ENCODE data around the gene OPN1LW.
"Not testable (repeated sequence)": the region's sequence is repeated elsewhere in the genome, so short reads cannot be mapped to it uniquely, and the experiment has no call there.

OPN1LW gene

GRCh38 chrX:154142950-154143745 lies 895 bp upstream of the OPN1LW start:
- no peaks in the 10 kb centered on the region for H3K4me1 ChIP-seq (ENCODE audit: control insufficient read depth, low read depth, low read length)
- WGBS (ENCODE audit: extremely low coverage, insufficient coverage, low lambda C conversion rate) = no CpG with 5 or more reads among the region's 23 CpGs

GRCh38 chrX:154151030-154151429 lies 7.0 kb downstream of the OPN1LW start:
- not testable (repeated sequence) for H3K18ac ChIP-seq (ENCODE audit: low read length); H3K27me3 ChIP-seq (ENCODE audit: insufficient read depth, low read length, poor library complexity); H3K36me3 ChIP-seq (ENCODE audit: control insufficient read depth, insufficient read depth, low read length); DNase-seq; H2BK5ac ChIP-seq (ENCODE audit: low read length); H3K23ac ChIP-seq (ENCODE audit: low read length); H3K9ac ChIP-seq (ENCODE audit: low read length); H4K8ac ChIP-seq (ENCODE audit: low read depth, low read length); H2BK120ac ChIP-seq (ENCODE audit: low read depth, low read length); H3K4me1 ChIP-seq (ENCODE audit: control insufficient read depth, low read depth, low read length); H3K4ac ChIP-seq (ENCODE audit: low read depth, low read length); H4K5ac ChIP-seq (ENCODE audit: low read length); H3K4me2 ChIP-seq (ENCODE audit: low read length); H3K4me3 ChIP-seq (ENCODE audit: low read length); H3K79me2 ChIP-seq (ENCODE audit: control insufficient read depth, insufficient read depth, low read length); H3K79me1 ChIP-seq (ENCODE audit: low read length); H3K27ac ChIP-seq (ENCODE audit: low read depth, low read length); H2AK5ac ChIP-seq (ENCODE audit: low read length); H2BK15ac ChIP-seq (replicated peaks; ENCODE audit: low read depth); H3K56ac ChIP-seq (ENCODE audit: low read length)
- no CpG with 5 or more reads among the region's 6 CpGs for WGBS (ENCODE audit: extremely low coverage, insufficient coverage, low lambda C conversion rate)

More at GRCh38 chrX:154142950-154143745, 895 bp upstream of the OPN1LW start:
- Histone ChIP-seq H3K79me1 (ENCODE audit: low read length) (no peaks in the 10 kb centered on the region), H3K27ac (ENCODE audit: low read depth, low read length) (no peak overlapping the region), H3K36me3 (ENCODE audit: control insufficient read depth, insufficient read depth, low read length) (no peaks in the 10 kb centered on the region), H2BK5ac (ENCODE audit: low read length) (no peak overlapping the region), H3K56ac (ENCODE audit: low read length) (no peak overlapping the region), H4K5ac (ENCODE audit: low read length) (no peak overlapping the region), H3K4ac (ENCODE audit: low read depth, low read length) (no peak overlapping the region), H3K9ac (ENCODE audit: low read length) (no peak overlapping the region), H2BK120ac (ENCODE audit: low read depth, low read length) (no peak overlapping the region), H3K79me2 (ENCODE audit: control insufficient read depth, insufficient read depth, low read length) (no peaks in the 10 kb centered on the region), H3K4me3 (ENCODE audit: low read length) (no peak overlapping the region), H3K18ac (ENCODE audit: low read length) (no peak overlapping the region), H3K23ac (ENCODE audit: low read length) (no peak overlapping the region), H3K27me3 (ENCODE audit: insufficient read depth, low read length, poor library complexity) (no peaks in the 10 kb centered on the region), H2BK15ac (replicated peaks; ENCODE audit: low read depth) (no peak overlapping the region), H2AK5ac (ENCODE audit: low read length) (no peak overlapping the region), H4K8ac (ENCODE audit: low read depth, low read length) (no peak overlapping the region), H3K4me2 (ENCODE audit: low read length) (no peak overlapping the region)
- no peak for DNase-seq

GRCh38 chrX:154156221-154156620 lies 12.2 kb downstream of the OPN1LW start:
- H3K79me2 ChIP-seq (ENCODE audit: control insufficient read depth, insufficient read depth, low read length); H3K56ac ChIP-seq (ENCODE audit: low read length); DNase-seq; H3K4me1 ChIP-seq (ENCODE audit: control insufficient read depth, low read depth, low read length); H3K79me1 ChIP-seq (ENCODE audit: low read length); H3K9ac ChIP-seq (ENCODE audit: low read length); H3K4me3 ChIP-seq (ENCODE audit: low read length); H2BK5ac ChIP-seq (ENCODE audit: low read length); H3K4me2 ChIP-seq (ENCODE audit: low read length); H2BK120ac ChIP-seq (ENCODE audit: low read depth, low read length); H3K18ac ChIP-seq (ENCODE audit: low read length); H4K5ac ChIP-seq (ENCODE audit: low read length); H3K36me3 ChIP-seq (ENCODE audit: control insufficient read depth, insufficient read depth, low read length); H3K4ac ChIP-seq (ENCODE audit: low read depth, low read length); H3K27me3 ChIP-seq (ENCODE audit: insufficient read depth, low read length, poor library complexity); H4K8ac ChIP-seq (ENCODE audit: low read depth, low read length); H2AK5ac ChIP-seq (ENCODE audit: low read length); H3K23ac ChIP-seq (ENCODE audit: low read length); H3K27ac ChIP-seq (ENCODE audit: low read depth, low read length); H2BK15ac ChIP-seq (replicated peaks; ENCODE audit: low read depth): not testable (repeated sequence)
- no CpG with 5 or more reads among the region's 11 CpGs for WGBS (ENCODE audit: extremely low coverage, insufficient coverage, low lambda C conversion rate)

DNA sequence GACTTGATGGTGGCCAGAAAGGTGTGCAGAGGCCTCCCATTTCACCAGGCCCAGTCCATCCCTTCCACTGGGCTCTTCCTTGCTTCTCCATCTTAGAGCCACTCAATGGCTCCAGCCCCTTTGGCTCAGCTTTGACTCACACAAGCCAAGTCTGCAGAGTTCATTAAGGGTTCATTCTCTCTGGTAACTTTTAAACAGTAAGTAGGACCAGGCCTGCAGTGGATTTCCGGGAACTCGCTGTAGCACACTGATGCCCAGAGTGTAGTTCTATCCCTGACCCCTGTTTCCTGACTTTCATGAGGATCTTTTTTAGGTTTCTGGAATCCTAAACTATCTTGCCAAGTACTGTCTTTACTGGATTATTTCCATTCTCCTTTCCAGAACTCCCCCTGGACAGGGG lies 13.2 kb downstream of the OPN1LW start:
- H3K4me2 ChIP-seq (ENCODE audit: low read length); H3K4ac ChIP-seq (ENCODE audit: low read depth, low read length); H3K27ac ChIP-seq (ENCODE audit: low read depth, low read length); H3K36me3 ChIP-seq (ENCODE audit: control insufficient read depth, insufficient read depth, low read length); H3K79me2 ChIP-seq (ENCODE audit: control insufficient read depth, insufficient read depth, low read length); H3K4me3 ChIP-seq (ENCODE audit: low read length); DNase-seq; H3K27me3 ChIP-seq (ENCODE audit: insufficient read depth, low read length, poor library complexity); H2AK5ac ChIP-seq (ENCODE audit: low read length); H3K56ac ChIP-seq (ENCODE audit: low read length); H3K4me1 ChIP-seq (ENCODE audit: control insufficient read depth, low read depth, low read length); H2BK15ac ChIP-seq (replicated peaks; ENCODE audit: low read depth); H3K18ac ChIP-seq (ENCODE audit: low read length); H2BK120ac ChIP-seq (ENCODE audit: low read depth, low read length); H3K79me1 ChIP-seq (ENCODE audit: low read length); H4K8ac ChIP-seq (ENCODE audit: low read depth, low read length); H2BK5ac ChIP-seq (ENCODE audit: low read length); H3K23ac ChIP-seq (ENCODE audit: low read length); H3K9ac ChIP-seq (ENCODE audit: low read length); H4K5ac ChIP-seq (ENCODE audit: low read length): not testable (repeated sequence)
- WGBS (ENCODE audit: extremely low coverage, insufficient coverage, low lambda C conversion rate) = no CpG with 5 or more reads among the region's 2 CpGs

DNA sequence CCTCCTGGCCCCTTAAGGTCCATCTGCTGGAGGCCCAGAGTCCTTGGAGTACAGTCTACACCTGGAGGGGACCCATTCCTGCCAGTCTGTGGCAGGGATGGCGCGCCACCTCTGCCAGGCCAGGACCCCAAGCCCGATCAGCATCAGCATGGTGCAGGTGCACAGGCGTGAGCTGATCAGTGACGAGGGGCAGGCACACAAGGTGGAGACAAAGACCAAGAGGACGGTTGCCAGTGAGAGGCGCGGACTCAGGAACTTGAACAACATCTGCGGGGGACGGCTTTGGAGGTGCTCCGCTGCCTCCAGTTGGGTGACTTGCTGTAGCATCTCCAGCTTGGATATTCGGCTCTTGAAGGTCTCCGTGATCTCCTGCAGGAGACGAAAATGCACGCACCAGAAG lies 15.3 kb downstream of the OPN1LW start:
- H4K8ac ChIP-seq (ENCODE audit: low read depth, low read length); H3K27ac ChIP-seq (ENCODE audit: low read depth, low read length); H2BK5ac ChIP-seq (ENCODE audit: low read length); H4K5ac ChIP-seq (ENCODE audit: low read length); H3K36me3 ChIP-seq (ENCODE audit: control insufficient read depth, insufficient read depth, low read length); H3K4ac ChIP-seq (ENCODE audit: low read depth, low read length); H3K9ac ChIP-seq (ENCODE audit: low read length); H3K79me1 ChIP-seq (ENCODE audit: low read length); H3K4me2 ChIP-seq (ENCODE audit: low read length); H3K4me1 ChIP-seq (ENCODE audit: control insufficient read depth, low read depth, low read length); H3K56ac ChIP-seq (ENCODE audit: low read length); H3K27me3 ChIP-seq (ENCODE audit: insufficient read depth, low read length, poor library complexity); H2BK15ac ChIP-seq (replicated peaks; ENCODE audit: low read depth); H2BK120ac ChIP-seq (ENCODE audit: low read depth, low read length); H3K79me2 ChIP-seq (ENCODE audit: control insufficient read depth, insufficient read depth, low read length); H3K23ac ChIP-seq (ENCODE audit: low read length); H3K18ac ChIP-seq (ENCODE audit: low read length); H3K4me3 ChIP-seq (ENCODE audit: low read length); DNase-seq; H2AK5ac ChIP-seq (ENCODE audit: low read length): not testable (repeated sequence)
- WGBS (ENCODE audit: extremely low coverage, insufficient coverage, low lambda C conversion rate) = no CpG with 5 or more reads among the region's 15 CpGs

GRCh38 chrX:154164902-154165301 lies 20.9 kb downstream of the OPN1LW start:
- WGBS (ENCODE audit: extremely low coverage, insufficient coverage, low lambda C conversion rate) = no CpG with 5 or more reads among the region's 8 CpGs
- not testable (repeated sequence) for H3K27ac ChIP-seq (ENCODE audit: low read depth, low read length)

More at GRCh38 chrX:154164902-154165301, 20.9 kb downstream of the OPN1LW start:
- H3K23ac ChIP-seq (ENCODE audit: low read length); H3K4ac ChIP-seq (ENCODE audit: low read depth, low read length); H3K4me3 ChIP-seq (ENCODE audit: low read length); H3K79me2 ChIP-seq (ENCODE audit: control insufficient read depth, insufficient read depth, low read length); H3K4me1 ChIP-seq (ENCODE audit: control insufficient read depth, low read depth, low read length); H3K4me2 ChIP-seq (ENCODE audit: low read length); H3K9ac ChIP-seq (ENCODE audit: low read length); DNase-seq; H3K27me3 ChIP-seq (ENCODE audit: insufficient read depth, low read length, poor library complexity); H2BK5ac ChIP-seq (ENCODE audit: low read length); H3K56ac ChIP-seq (ENCODE audit: low read length); H2BK15ac ChIP-seq (replicated peaks; ENCODE audit: low read depth); H2AK5ac ChIP-seq (ENCODE audit: low read length); H4K5ac ChIP-seq (ENCODE audit: low read length); H3K79me1 ChIP-seq (ENCODE audit: low read length); H3K36me3 ChIP-seq (ENCODE audit: control insufficient read depth, insufficient read depth, low read length); H3K18ac ChIP-seq (ENCODE audit: low read length); H4K8ac ChIP-seq (ENCODE audit: low read depth, low read length); H2BK120ac ChIP-seq (ENCODE audit: low read depth, low read length): not testable (repeated sequence)

Data from mesendoderm (in vitro differentiated cells).